Right lobe of liver (tissue), 4 donors: ENCODE data around the gene RCAN2.

Experiments
- POLR2A ChIP-seq: fragments of 450-650 bp; IDR thresholded peaks from one replicate; pipeline ENCODE4 v1.6.1; 2017; ENCODE audit warnings: antibody characterized with exemption, mild to moderate bottlenecking
- TF ChIP-seq, protein P1 (sequence below), 4 donors: fragments of 200-600 bp in 3 of 4; fragments of 450-650 bp in 1 of 4; IDR thresholded peaks; one replicate each; pipeline versions ENCODE4 v1.5.1 to v1.8.0; 2016 to 2022; ENCODE audit warnings: antibody characterized with exemption in 4 of 4, mild to moderate bottlenecking in 2 of 4
- donor health status: DM: no; HTN: no; CAD: no.
- donor health status: DM: no; HTN: no; CAD: no.
- donor health status: DM: no; HTN: yes; CAD: no.

DNA sequence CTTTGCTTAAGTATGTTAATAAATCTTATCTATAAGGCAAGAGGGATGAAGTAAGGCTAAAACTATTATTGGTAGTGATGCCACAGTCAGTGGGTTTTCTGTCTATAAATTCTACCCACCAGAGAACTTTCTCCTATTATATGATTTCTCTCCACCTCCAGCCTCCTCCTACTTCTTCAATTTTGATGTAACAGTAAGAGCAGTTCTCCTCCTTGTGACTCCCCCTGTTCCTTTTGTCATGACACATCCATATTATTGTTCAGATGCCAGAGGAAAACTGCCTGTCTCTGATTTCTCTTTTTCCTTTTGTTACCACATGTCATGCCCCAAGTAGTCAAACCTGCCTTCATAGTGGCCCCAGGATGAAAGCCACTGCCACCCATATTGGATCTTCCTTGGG, 9.1 kb upstream of the RCAN2 start:
- TF ChIP-seq, protein P1, sequence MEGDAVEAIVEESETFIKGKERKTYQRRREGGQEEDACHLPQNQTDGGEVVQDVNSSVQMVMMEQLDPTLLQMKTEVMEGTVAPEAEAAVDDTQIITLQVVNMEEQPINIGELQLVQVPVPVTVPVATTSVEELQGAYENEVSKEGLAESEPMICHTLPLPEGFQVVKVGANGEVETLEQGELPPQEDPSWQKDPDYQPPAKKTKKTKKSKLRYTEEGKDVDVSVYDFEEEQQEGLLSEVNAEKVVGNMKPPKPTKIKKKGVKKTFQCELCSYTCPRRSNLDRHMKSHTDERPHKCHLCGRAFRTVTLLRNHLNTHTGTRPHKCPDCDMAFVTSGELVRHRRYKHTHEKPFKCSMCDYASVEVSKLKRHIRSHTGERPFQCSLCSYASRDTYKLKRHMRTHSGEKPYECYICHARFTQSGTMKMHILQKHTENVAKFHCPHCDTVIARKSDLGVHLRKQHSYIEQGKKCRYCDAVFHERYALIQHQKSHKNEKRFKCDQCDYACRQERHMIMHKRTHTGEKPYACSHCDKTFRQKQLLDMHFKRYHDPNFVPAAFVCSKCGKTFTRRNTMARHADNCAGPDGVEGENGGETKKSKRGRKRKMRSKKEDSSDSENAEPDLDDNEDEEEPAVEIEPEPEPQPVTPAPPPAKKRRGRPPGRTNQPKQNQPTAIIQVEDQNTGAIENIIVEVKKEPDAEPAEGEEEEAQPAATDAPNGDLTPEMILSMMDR (IDR thresholded peaks at IDR 0.05) = no peak
- TF ChIP-seq POLR2A = no peak
